CD4-positive, alpha-beta T cell treated with Interleukin-15 for 4 hours (primary cell): ENCODE results near the gene CD44.

Source experiments
- DNase-seq: peaks from one replicate; pipeline ENCODE4 v3.0.0-alpha.2; 2020; ENCODE audit warnings: low spot score

The CD44 gene

GRCh38 chr11:35112056-35112845, 26.7 kb upstream of the CD44 start:
- no peak for DNase-seq

- no peak for DNase-seq
Observed at GRCh38 chr11:35112846-35113105, 26.2 kb upstream of the CD44 start.

DNA sequence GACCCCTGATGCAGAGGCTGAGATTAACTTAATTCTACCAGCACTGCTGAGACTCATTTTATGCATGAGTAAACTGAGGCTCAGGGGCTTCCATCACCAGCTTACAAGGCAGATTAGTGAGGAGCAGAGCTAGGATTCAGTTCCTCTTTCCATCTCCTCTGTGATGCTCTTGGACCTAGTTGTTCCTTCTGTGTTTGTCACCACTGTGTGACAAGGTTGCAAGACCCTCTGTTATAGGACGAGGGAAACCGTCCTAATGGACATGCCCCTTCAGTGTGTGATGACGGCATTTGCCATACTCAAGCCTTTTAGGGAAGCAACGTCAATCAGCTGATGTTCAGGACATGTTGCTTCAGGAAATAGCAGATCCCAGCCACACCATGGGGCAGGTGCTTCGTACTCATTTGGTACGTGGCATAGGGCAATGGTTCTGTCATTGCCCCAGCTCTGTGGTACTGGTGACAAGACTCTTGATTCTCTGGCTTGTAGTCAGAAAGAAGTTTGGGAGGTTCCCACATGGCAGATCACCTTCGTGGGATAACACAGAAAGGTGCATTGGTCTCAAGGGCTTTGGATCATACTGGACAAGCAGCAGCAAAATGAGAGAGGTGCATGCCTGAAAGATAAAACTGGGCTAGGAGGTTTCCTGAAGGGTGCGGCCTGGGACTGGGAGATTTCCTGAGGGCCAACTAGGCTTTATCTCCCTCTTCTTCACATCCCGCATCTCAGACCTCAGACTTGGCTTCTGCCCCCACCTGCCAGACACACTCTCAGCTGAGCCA, 23.9 kb upstream of the CD44 start:
- DNase-seq, result no peak

- DNase-seq, result no peak
Observed at GRCh38 chr11:35115688-35116030, 23.3 kb upstream of the CD44 start.

- no peak for DNase-seq
Observed at GRCh38 chr11:35116245-35116644, 22.7 kb upstream of the CD44 start.

- DNase-seq, result no peak
Observed at GRCh38 chr11:35116762-35117640, 22.0 kb upstream of the CD44 start.

GRCh38 chr11:35118906-35119305, 20.1 kb upstream of the CD44 start:
- no peak for DNase-seq

DNA sequence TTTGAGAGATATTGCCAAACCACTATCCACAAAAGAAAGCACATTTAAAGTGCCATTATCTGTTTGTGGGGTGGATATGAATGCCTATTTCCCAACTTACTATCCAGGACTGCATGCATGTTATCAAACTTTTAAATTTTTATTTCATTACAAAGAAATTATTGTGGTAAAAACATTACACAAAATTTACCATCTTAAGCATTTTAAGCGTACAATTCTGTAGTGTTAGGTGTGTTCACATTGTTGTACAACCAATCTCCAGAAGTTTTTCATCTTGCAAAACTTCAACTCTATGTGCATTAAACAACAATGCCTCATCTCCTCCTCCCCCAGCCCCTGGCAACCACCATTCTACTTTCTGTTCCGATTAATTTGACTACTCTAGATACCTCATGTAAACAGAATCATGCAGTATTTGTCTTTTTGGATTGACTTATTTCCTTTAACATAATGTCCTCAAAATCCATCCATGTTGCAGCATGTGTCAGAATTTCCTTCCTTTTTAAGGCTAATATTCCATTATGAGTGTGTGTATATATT, 17.6 kb upstream of the CD44 start:
- no peak for DNase-seq

DNA sequence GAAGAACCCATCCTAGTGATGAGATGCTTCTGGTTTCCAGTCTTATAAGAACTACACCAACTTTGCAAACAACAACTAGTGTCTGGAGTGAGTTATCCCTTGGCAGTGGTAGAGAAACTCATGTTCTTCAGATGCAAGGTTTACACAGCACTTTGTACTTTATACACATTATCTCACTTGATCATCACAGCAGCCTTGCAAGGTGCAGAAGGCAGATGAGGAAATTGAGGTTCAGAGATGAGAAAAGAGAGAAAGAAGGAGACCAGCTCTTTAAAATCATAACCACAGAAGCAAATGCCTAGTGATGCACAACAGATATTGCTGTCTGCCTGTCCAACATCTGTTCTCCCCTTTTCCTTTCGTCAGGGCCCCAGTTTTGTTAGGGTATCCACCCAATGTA, 16.7 kb upstream of the CD44 start:
- DNase-seq, result peak; percentile 44

GRCh38 chr11:35126000-35126878, 12.7 kb upstream of the CD44 start:
- DNase-seq, result peak; percentile 46

- no peak for DNase-seq
Observed at GRCh38 chr11:35126879-35127581, 11.9 kb upstream of the CD44 start.

DNA sequence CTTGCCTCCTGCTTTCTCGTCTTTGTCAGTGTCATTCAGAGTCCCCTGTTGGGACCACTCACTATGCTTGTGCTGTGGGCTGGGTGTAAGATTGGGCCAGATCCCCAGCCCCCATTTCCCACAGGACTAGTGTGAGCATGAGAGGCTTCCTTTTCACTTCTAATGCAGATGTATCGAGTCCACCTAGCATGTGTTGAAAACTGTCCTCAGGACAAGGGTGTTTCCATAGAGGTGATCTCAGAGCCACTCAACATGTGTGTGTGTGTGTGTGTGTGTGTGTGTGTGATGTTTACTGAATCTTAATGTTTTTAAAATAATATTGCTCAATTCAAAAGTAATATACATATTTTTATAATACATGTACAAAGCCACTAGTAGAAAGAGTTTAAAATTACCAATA, 11.4 kb upstream of the CD44 start:
- no peak for DNase-seq

DNA sequence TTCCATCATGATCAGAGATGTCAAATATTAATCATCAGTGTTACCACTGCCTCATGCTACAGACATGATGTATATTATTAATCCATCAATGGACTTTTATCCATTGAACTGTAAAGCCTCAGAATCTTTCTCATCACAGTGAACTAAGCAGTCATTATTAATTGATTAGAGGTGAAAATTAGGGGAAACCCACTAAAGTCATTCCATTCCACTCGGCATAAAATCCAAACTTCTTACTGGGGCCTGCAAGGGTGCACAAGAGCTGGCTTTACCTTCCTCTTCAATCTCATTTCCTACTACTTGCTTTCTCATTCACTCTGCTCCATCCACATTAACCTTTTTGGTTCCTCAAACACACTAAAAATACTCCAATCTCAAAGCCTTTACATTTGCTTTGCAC, 7.9 kb upstream of the CD44 start:
- DNase-seq, result no peak

GRCh38 chr11:35131886-35132285, 7.1 kb upstream of the CD44 start:
- no peak for DNase-seq

GRCh38 chr11:35133656-35134055, 5.3 kb upstream of the CD44 start:
- no peak for DNase-seq

GRCh38 chr11:35134403-35135148, 4.4 kb upstream of the CD44 start:
- no peak for DNase-seq

DNA sequence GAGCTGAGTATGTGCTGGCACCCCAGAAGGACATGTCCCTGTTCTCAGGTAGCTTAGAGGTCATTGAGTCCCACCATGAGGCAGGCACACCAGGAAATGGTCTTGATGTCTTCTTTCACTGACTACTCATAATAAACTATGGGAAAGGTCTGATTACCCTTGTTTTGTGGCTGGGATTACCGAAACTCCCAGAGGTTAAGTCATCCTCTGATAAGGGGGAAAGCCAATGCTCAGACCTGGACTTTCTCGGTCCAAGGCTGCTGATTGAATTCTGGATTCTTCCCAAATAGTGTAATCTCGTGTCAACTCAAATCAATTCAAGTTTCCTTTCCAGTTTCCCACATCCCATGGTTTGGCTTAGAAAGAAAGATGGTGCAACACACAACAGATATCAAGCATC, 3.7 kb upstream of the CD44 start:
- no peak for DNase-seq

DNA sequence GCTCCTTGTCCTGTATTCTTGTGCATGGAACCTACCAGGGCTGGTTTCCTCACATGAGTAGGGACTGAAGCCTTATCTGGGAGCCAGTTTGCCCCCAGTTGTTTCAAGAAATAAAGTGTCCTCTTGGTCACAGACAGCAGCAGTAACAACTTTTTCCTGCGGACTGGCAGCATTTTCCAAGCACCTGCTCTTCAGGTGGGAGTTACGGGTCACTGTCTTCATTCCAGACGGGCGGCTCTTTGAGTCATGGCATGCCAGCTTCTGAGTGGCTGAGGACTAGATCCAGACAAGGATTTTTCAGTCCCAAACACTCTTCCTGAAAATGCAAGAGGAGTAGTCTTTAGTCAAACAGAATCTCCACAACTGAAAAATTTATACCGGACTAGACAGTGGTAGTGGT, 2.7 kb upstream of the CD44 start:
- no peak for DNase-seq

GRCh38 chr11:35138058-35138457, 913 bp upstream of the CD44 start:
- DNase-seq, result no peak

DNA sequence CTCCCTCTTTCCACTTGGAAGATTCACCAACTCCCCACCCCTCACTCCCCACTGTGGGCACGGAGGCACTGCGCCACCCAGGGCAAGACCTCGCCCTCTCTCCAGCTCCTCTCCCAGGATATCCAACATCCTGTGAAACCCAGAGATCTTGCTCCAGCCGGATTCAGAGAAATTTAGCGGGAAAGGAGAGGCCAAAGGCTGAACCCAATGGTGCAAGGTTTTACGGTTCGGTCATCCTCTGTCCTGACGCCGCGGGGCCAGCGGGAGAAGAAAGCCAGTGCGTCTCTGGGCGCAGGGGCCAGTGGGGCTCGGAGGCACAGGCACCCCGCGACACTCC, 397 bp upstream of the CD44 start:
- no peak for DNase-seq
